Fibroblast of mammary gland (primary cell): ENCODE data around the gene OSBPL5.

Source experiments
- DNase-seq: peaks from one replicate; pipeline ENCODE4 v3.0.0-alpha.2; 2010; ENCODE audit warnings: low read depth
- H3K4me3 ChIP-seq: 2 replicates; pipeline ENCODE4 v1.5.1; 2011; ENCODE audit warnings: low read depth, mild to moderate bottlenecking, low read length, moderate library complexity; ENCODE audit not compliant: control insufficient read depth
- TF ChIP-seq, protein P1 (sequence below): conservative IDR thresholded peaks from 2 replicates; pipeline ENCODE4 v1.5.1; 2011; ENCODE audit warnings: low read depth, low read length, inconsistent platforms; ENCODE audit not compliant: control insufficient read depth, insufficient read depth

OSBPL5 gene

DNA sequence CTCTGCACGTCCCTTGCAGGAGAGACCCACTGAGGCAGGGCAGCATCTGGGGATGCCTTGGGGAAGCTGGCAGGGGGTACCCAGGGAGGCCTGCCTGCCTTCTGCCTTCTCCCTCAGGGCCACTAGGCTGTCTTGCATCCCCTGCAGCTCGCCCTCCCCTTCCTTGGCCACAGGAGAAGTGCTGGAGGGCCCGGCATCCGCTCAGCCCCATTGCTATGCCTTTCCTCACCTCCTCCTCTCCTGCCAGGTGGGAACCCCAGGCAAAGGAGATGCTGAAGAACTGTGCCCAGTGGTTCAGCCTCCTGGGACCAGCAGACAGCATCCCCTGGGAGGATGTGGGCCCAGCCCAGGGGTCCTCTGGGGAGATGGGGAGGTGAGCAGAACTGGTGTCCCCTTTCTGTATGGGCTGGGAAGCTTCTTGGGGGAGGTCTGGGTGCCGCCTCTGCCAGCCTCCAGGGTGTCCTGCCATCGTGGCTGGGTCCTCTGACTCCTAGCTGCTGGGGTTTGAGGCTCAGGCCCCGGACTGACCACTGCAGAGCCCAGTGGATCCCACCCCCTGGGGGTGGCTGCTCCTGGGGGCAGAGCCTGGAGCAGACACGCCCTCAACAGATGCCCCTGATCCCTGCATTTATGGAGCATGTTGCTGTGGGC lies 32.9 kb upstream of the OSBPL5 start:
- no peak for DNase-seq
- H3K4me3 ChIP-seq = no peak overlapping the region
- TF ChIP-seq, protein P1, sequence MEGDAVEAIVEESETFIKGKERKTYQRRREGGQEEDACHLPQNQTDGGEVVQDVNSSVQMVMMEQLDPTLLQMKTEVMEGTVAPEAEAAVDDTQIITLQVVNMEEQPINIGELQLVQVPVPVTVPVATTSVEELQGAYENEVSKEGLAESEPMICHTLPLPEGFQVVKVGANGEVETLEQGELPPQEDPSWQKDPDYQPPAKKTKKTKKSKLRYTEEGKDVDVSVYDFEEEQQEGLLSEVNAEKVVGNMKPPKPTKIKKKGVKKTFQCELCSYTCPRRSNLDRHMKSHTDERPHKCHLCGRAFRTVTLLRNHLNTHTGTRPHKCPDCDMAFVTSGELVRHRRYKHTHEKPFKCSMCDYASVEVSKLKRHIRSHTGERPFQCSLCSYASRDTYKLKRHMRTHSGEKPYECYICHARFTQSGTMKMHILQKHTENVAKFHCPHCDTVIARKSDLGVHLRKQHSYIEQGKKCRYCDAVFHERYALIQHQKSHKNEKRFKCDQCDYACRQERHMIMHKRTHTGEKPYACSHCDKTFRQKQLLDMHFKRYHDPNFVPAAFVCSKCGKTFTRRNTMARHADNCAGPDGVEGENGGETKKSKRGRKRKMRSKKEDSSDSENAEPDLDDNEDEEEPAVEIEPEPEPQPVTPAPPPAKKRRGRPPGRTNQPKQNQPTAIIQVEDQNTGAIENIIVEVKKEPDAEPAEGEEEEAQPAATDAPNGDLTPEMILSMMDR = no peak

DNA sequence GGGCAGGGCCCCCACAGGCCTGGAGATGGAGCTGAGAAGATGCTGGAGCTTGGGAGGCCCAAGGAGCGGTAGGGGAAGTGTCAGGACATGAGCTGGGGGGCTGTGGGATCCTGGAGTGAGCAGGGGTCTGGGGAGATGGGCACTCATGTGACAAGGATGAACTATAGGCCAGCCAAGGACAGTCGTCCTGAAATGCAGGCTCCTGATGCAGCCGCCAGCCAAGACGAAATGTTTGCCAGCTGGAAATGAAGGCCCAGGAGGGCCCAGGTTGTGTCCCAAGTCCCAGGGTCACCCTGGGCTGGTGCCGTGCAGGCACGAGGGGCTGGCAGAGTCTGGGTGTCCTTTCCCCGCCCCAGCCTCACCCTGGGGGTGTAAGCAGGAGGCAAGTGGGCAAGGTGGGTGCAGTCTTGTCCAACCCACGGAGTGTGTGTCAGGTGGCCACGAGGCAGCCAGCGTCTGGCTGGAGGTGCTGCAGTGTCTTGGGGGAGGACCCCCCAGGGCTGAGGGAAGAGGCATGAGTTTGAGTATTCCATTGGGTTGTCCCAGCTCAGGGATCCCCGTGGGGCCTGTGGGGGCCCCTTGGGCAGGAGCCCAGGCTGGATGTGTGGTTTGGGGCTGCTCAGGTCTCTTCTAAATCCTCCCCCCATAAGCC lies 32.1 kb upstream of the OSBPL5 start:
- no peak overlapping the region for H3K4me3 ChIP-seq
- DNase-seq = no peak
- TF ChIP-seq, protein P1 = no peak

DNA sequence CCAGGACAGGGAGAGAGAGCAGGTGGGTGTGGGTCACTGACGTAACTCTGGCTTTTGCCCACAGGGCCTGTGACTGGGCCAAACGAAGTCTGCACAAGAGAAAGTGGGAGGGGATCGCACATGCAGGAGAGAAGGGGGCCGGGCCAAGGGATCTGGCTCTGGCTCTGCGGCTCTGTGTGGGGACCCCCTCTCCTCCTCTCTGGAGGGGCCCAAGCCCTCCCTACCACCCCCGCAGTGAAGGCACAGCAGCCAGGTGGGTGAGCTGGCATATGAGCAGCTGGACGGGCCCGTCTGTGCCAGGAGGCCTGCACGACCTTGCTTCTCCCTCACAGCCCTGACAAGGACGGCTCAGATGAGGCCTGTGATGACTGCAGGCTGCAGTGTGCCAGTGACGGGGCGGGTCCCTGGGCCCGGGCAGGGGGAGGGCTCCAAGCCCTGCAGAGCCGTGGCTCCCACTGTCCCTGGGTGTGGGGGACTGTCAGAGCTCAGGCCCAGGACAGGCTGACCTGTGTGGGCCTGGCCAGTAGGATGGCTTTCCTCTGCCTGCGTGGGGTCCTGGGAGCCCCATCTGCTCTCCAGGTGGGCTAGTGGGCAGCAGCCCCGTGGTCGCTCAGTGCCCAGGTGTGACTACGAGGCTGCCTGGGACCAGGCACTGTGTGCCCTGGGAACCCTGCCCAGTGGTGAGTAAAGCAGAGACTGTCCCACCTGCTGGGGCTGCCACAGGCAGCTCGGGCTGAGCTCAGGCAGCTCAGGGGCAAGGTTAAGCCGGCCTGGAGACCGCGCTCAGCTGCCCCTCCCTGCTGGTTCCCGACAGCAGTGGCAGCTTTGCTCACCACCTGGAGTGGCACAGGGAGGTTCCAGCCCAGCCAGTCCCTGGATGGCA lies 31.3 kb upstream of the OSBPL5 start:
- no peak overlapping the region for H3K4me3 ChIP-seq
- no peak for DNase-seq
- TF ChIP-seq, protein P1 = no peak

DNA sequence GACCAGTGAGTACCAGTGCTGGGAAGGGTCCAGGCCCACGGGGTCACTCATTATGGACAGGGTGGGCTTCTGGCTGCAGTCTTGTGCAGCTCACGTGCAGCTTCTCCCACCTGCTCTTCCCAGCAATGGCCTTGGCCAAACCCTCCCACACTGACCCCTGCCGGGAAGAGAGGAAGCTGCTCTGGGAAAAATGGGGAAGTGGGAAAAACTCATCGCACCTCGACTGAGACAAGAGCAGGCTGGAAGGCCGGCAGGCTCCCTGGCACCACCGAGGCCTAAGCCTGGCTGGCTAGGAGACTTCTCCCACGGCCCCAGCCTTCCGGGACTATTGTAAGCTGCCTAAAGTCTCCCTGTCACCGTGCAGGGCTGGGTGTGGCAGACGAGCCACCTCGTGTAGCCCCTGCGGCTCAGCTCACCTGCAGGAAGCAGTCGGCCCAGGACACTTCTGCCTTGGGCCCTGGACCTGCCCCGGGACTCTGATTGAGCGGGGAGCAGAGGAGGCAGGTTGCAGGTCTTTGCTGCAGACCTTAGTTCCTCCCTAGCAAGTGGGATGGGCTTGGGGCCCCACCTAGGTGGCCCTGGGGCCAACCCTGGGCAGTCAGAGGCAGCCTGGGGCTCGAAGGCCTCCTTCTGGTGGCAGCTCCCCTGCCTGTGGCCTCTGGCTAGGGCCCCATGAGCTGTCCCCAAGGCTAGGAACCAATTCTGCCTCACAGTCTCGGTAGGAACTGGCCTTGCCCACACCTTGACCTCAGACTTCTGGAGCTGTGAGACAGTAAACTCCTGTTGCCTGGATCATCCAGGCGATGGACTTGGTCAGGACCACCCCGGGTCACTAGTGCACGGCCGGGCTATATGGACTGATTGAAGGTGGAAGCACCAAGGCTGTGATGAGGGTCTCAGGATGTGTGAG lies 30.4 kb upstream of the OSBPL5 start:
- peak; percentile 30 for DNase-seq
- H3K4me3 ChIP-seq = no peak overlapping the region
- TF ChIP-seq, protein P1 = peak; percentile 67

DNA sequence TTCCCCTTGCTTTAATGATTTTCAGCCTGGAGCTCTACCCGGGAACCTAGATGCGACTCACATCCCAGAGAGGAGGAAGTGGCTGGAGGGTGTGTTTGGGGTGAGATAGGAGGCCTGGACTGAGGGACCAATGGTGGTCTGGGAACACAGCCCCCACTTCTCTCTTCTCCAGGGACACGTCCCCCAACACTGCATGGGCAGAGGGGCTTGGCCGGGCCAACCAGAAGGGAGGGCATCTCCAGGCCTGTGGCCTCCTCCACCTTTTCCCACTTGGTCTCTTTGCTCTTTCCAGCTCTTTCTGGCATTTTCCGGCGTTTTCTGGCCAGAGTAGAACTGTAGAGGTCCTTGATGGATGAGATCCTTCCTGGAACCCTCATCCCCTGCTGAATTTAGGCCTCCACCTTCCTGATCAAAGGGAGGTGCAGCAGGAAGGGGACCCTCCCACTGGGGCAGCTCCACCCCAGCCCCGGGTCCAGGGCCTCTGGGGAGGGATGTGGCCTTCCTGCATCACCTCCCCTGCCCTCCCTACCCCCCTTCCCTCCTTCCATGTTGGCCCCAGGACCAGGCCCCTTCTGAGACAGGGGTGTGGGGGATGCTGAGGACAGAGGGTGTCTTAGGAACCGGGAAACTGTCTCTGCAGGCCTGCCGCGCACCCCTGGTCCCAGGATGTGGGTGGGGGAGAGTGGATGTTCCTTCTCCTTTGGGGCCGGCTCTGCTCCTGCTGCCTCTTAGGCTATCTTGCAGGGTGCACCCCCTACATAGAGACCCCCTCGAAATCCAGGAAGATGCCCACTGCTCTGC lies 29.1 kb upstream of the OSBPL5 start:
- H3K4me3 ChIP-seq = no peak overlapping the region
- DNase-seq = no peak
- TF ChIP-seq, protein P1 = no peak
